OCI-LY3 (cell line): Measurements from ENCODE around the gene CLEC2D.
"Not testable (repeated sequence)": the region's sequence is repeated elsewhere in the genome, so short reads cannot be mapped to it uniquely, and the experiment has no call there.

Source experiments
- CTCF ChIP-seq: fragments of 200-600, 300-600 bp; sonication (generic); IDR thresholded peaks from 2 replicates; pipeline ENCODE4 v1.5.1; 2014; ENCODE audit warnings: antibody characterized with exemption, low read length, low read depth
- EZH2phosphoT487 ChIP-seq: fragments of 200-600 bp; shearing (Covaris generic); IDR thresholded peaks from 2 replicates; pipeline ENCODE4 v1.6.1; 2018; ENCODE audit warnings: antibody characterized with exemption, mixed run types, low read depth

- TF ChIP-seq CTCF, EZH2phosphoT487: not testable (repeated sequence)
Observed at GRCh38 chr12:9713032-9713558, 43.6 kb downstream of the CLEC2D start.
